M059J (cell line): ENCODE data around the gene THBS2. TPM values are rescaled to one million over a fixed set of nuclear protein-coding genes. Genes with fewer than 3 reads are reported as not detected.
"Not testable (repeated sequence)": the region's sequence is repeated elsewhere in the genome, so short reads cannot be mapped to it uniquely, and the experiment has no call there.

Experiments
- DNase-seq: peaks from one replicate; pipeline ENCODE4 v3.0.0-alpha.2; 2012; ENCODE audit warnings: low read depth
- total RNA-seq: library from RNA; depleted of rRNA; stranded (reverse); fragments of >200 nt; shearing (Covaris generic); gene quantifications from 2 replicates; pipeline ENCODE4 v1.2.3, GENCODE V29; 2014; rRNA removed

Gene THBS2
- total RNA-seq, result 109 and 164 TPM in 2 replicates

- peak; percentile 90 for DNase-seq
These were observed at the start of gene THBS2 for GRCh38 chr6:169253337-169254238. THBS2 (minus strand) TSS chr6:169253846; CDS start chr6:169250784, 3,062 bp downstream.

GRCh38 chr6:169302716-169303115 is 49.1 kb upstream of the THBS2 start:
- DNase-seq, result no peak

- no peak for DNase-seq
These were observed 48.6 kb upstream of the THBS2 start for GRCh38 chr6:169302255-169302654.

GRCh38 chr6:169300916-169301315 is 47.3 kb upstream of the THBS2 start:
- no peak for DNase-seq

- DNase-seq, result not testable (repeated sequence)
These were observed 45.0 kb upstream of the THBS2 start for GRCh38 chr6:169298626-169299025.

GRCh38 chr6:169296622-169297021 is 43.0 kb upstream of the THBS2 start:
- DNase-seq, result no peak

GRCh38 chr6:169296170-169296569 is 42.5 kb upstream of the THBS2 start:
- no peak for DNase-seq

GRCh38 chr6:169293196-169293595 is 39.5 kb upstream of the THBS2 start:
- no peak for DNase-seq

GRCh38 chr6:169292338-169293124 is 38.9 kb upstream of the THBS2 start:
- peak; percentile 92 for DNase-seq

- DNase-seq, result peak; percentile 62
These were observed 38.1 kb upstream of the THBS2 start for GRCh38 chr6:169291646-169292337.

- DNase-seq, result no peak
These were observed 37.5 kb upstream of the THBS2 start for GRCh38 chr6:169291148-169291547.

GRCh38 chr6:169289619-169290339 is 36.1 kb upstream of the THBS2 start:
- peak; percentile 85 for DNase-seq

GRCh38 chr6:169289257-169289618 is 35.6 kb upstream of the THBS2 start:
- no peak for DNase-seq

GRCh38 chr6:169288591-169288990 is 34.9 kb upstream of the THBS2 start:
- peak; percentile 65 for DNase-seq

- peak; percentile 24 for DNase-seq
These were observed 34.0 kb upstream of the THBS2 start for GRCh38 chr6:169287675-169288074.

- DNase-seq, result no peak
These were observed 33.3 kb upstream of the THBS2 start for GRCh38 chr6:169286961-169287360.

- no peak for DNase-seq
These were observed 31.5 kb upstream of the THBS2 start for GRCh38 chr6:169285165-169285564.

GRCh38 chr6:169283924-169284323 is 30.3 kb upstream of the THBS2 start:
- DNase-seq, result no peak

- DNase-seq, result no peak
These were observed 28.4 kb upstream of the THBS2 start for GRCh38 chr6:169282043-169282442.

- DNase-seq, result peak; percentile 18
These were observed 24.0 kb upstream of the THBS2 start for GRCh38 chr6:169277619-169278018.

GRCh38 chr6:169274781-169275180 is 21.1 kb upstream of the THBS2 start:
- DNase-seq, result peak; percentile 50
